Measurements from ENCODE around the gene SHISA8. TPM values are rescaled to one million over a fixed set of nuclear protein-coding genes. Genes with fewer than 3 reads are reported as not detected.

The SHISA8 gene
- total and polyA plus RNA-seq, 2 of the 13 experiments (the other 11 are each of a cell fraction or from before 2014, with no cell fraction given), result not detected

DNA sequence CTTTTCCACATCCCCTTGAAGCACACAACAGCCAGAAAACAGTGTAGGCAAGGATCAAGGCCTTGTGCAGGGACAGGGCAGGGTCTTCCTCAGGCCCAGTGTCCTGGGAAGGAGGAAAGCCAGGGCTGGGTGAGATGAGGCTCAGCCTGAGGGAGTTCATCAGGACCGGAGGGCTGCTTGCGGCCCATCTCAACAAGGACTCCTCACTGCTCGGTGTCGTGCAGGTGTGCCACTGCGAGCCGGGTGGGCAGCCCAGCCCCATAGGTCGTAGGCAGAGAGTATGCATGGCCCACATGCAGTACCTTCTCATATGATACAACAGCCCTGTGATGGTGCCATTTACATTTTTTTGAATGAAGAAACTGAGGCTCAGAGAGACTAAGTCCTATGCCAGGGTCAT, 12.9 kb downstream of the SHISA8 start:
- no peak overlapping the region for H2AFZ ChIP-seq (ENCODE audit: low read length)
- H3K4me2 ChIP-seq (ENCODE audit: low read depth, low read length), result no peak overlapping the region
- peaks cover 8% of the 10 kb centered on the region; the same call in 1 of the 2 replicates for H4K20me1 ChIP-seq (ENCODE audit: insufficient read depth, low read length)
- ChIA-PET CTCF (ENCODE audit: low intra/inter-chr PET ratio, low total read pairs) (no interaction called here), POLR2A (no interaction called here)
- WGBS (ENCODE audit: low lambda C conversion rate), result 94% methylated on average over 7 of the region's 7 CpGs
- no peak overlapping the region for H3K4me3 ChIP-seq (replicated peaks in 1 of 3; ENCODE audit: insufficient read depth in 1 of 3, low read depth in 2 of 3, low read length in 3 of 3)
- peak; percentile 9 for TF ChIP-seq RBM22 (optimal IDR thresholded peaks at IDR 0.05; ENCODE audit: low read length)
- TF ChIP-seq SAFB2 (CRISPR knock-in tag; IDR thresholded peaks at IDR 0.05; ENCODE audit: borderline replicate concordance, low read depth), result no peak
- H3K9me3 ChIP-seq (ENCODE audit: low read length), result no peaks in the 10 kb centered on the region
- H3K36me3 ChIP-seq (replicated peaks in 1 of 2; ENCODE audit: control insufficient read depth in 1 of 2, insufficient read depth in 2 of 2, low read length in 2 of 2), result peaks cover 45 to 78% of the 10 kb centered on the region in 2 experiments
- in situ Hi-C loops (cut with HindIII; ENCODE audit: extremely low pct_ligation_motif_present, low pct_unique_long_range_greater_than_20kb), result no loop called here
- DNase-seq (ENCODE audit: low spot score), result no peak
- H3K79me2 ChIP-seq (ENCODE audit: insufficient read depth, low read length), result no peaks in the 10 kb centered on the region
- TSS peak; percentile 16 for BruUV-seq (replicated peaks)
- no peaks in the 10 kb centered on the region for H3K4me1 ChIP-seq (ENCODE audit: insufficient read depth, low read length)
- intact Hi-C loops (cut with micrococcal nuclease; ENCODE audit: unreplicated experiment), result no loop called here
- no peak overlapping the region for H3K27ac ChIP-seq (ENCODE audit: extremely low read length, insufficient read depth, low read length)
- no peaks in the 10 kb centered on the region for H3K27me3 ChIP-seq (ENCODE audit: control insufficient read depth in 1 of 2, insufficient read depth in 2 of 2, low read length in 2 of 2)
- no peak for ATAC-seq
- H3K9ac ChIP-seq (ENCODE audit: insufficient read depth, low read depth, low read length), result no peak overlapping the region
- no peak for FAIRE-seq

GRCh38 chr22:41900652-41901312, 14.1 kb downstream of the SHISA8 start:
- Histone ChIP-seq H3K27me3 (ENCODE audit: control insufficient read depth in 1 of 2, insufficient read depth in 2 of 2, low read length in 2 of 2) (no peaks in the 10 kb centered on the region), H3K4me1 (ENCODE audit: insufficient read depth, low read length) (no peaks in the 10 kb centered on the region), H3K79me2 (ENCODE audit: insufficient read depth, low read length) (no peaks in the 10 kb centered on the region), H3K4me3 (replicated peaks in 1 of 3; ENCODE audit: insufficient read depth in 1 of 3, low read depth in 2 of 3, low read length in 3 of 3) (no peak overlapping the region), H3K27ac (ENCODE audit: extremely low read length, insufficient read depth, low read length) (no peak overlapping the region), H3K36me3 (replicated peaks in 1 of 2; ENCODE audit: control insufficient read depth in 1 of 2, insufficient read depth in 2 of 2, low read length in 2 of 2) (peaks cover 48 to 88% of the 10 kb centered on the region in 2 experiments), H3K4me2 (ENCODE audit: low read depth, low read length) (no peak overlapping the region), H4K20me1 (ENCODE audit: insufficient read depth, low read length) (no peaks in the 10 kb centered on the region), H2AFZ (ENCODE audit: low read length) (no peak overlapping the region), H3K9ac (ENCODE audit: insufficient read depth, low read depth, low read length) (no peak overlapping the region), H3K9me3 (ENCODE audit: low read length) (no peaks in the 10 kb centered on the region)
- ChIA-PET POLR2A (no interaction called here), CTCF (ENCODE audit: low intra/inter-chr PET ratio, low total read pairs) (no interaction called here)
- no TSS peak for BruUV-seq (replicated peaks)
- ATAC-seq (no peak), FAIRE-seq (no peak), DNase-seq (ENCODE audit: low spot score) (no peak)
- intact Hi-C loops (cut with micrococcal nuclease; ENCODE audit: unreplicated experiment), result no loop called here
- in situ Hi-C loops (cut with HindIII; ENCODE audit: extremely low pct_ligation_motif_present, low pct_unique_long_range_greater_than_20kb), result no loop called here
- 95% methylated on average over 6 of the region's 8 CpGs for WGBS (ENCODE audit: low lambda C conversion rate)
- TF ChIP-seq MXD1 (CRISPR knock-in tag; IDR thresholded peaks at IDR 0.05), result no peak
- no peak for TF ChIP-seq XRCC5 (optimal IDR thresholded peaks at IDR 0.05; ENCODE audit: low read length)
- TF ChIP-seq, protein P1, sequence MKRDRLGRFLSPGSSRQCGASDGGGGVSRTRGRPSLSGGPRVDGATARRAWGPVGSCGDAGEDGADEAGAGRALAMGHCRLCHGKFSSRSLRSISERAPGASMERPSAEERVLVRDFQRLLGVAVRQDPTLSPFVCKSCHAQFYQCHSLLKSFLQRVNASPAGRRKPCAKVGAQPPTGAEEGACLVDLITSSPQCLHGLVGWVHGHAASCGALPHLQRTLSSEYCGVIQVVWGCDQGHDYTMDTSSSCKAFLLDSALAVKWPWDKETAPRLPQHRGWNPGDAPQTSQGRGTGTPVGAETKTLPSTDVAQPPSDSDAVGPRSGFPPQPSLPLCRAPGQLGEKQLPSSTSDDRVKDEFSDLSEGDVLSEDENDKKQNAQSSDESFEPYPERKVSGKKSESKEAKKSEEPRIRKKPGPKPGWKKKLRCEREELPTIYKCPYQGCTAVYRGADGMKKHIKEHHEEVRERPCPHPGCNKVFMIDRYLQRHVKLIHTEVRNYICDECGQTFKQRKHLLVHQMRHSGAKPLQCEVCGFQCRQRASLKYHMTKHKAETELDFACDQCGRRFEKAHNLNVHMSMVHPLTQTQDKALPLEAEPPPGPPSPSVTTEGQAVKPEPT (CRISPR knock-in tag; IDR thresholded peaks at IDR 0.05; ENCODE audit: low read depth), result no peak
- no peak for TF ChIP-seq ZNF235 (CRISPR knock-in tag; IDR thresholded peaks at IDR 0.05; ENCODE audit: borderline replicate concordance)
- peak; percentile 63 for TF ChIP-seq AGO2 (optimal IDR thresholded peaks at IDR 0.05; ENCODE audit: low read depth, low read length)
- TF ChIP-seq ZNF687 (CRISPR knock-in tag; IDR thresholded peaks at IDR 0.05), result peak; percentile 16; the same call in 1 of the 2 replicates
- TF ChIP-seq RBM22 (optimal IDR thresholded peaks at IDR 0.05; ENCODE audit: low read length), result peak; percentile 59
- peak in 1 of 2 experiments; percentile 27; a peak in 1 of 4 replicates for TF ChIP-seq POLR2A (IDR thresholded peaks at IDR 0.05; ENCODE audit: insufficient read depth in 1 of 2, low read depth in 2 of 2, low read length in 2 of 2)
- TF ChIP-seq ZNF883 (CRISPR knock-in tag; IDR thresholded peaks at IDR 0.05; ENCODE audit: not compliant biosample characterization), result peak; percentile 20
- TF ChIP-seq ZKSCAN8 (CRISPR knock-in tag; IDR thresholded peaks at IDR 0.05; ENCODE audit: borderline replicate concordance), result no peak

All from HepG2 (cell line).